Measurements from ENCODE around the gene C6.
"Not testable (repeated sequence)": the region's sequence is repeated elsewhere in the genome, so short reads cannot be mapped to it uniquely, and the experiment has no call there.

Gene C6

DNA sequence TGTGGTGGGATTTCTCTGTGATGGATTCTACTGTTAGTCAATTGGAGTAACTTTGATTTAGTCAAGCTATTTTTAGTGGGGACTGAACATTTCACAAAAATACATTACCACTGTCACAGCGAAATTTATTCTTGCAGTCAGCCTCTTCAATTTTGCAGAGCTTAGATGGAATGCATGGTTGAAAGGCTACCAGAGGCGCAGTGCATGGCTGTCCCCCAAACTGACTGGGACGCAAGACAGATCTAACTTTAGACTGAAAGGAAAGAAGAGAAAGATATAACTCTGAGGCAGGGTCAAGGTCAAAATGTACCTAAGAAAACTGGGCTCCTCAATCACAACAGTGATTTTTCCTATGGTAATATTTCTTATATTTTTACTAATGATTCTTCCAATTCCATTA is 13.7 kb downstream of the C6 start:
- no peak for DNase-seq (ENCODE audit: low read depth)

DNA sequence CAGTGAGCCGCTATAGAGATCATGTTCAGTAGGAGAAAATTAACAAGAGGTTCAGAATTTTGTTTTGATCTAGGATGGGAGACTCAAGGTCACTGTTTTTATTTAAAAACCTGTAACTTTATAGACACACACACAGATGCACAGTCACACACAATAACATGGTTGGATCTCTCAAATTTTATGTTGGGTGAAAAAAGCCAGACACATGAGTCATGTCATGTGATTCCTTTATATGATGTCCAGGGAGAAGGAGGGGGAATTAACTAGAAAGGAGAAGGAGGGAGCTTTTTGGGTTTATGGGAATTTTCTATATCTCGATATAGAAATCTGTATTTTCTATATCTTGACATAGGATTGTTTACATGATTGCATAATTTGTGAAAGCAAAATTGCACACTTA is 17.1 kb downstream of the C6 start:
- DNase-seq (ENCODE audit: low read depth), result no peak

DNA sequence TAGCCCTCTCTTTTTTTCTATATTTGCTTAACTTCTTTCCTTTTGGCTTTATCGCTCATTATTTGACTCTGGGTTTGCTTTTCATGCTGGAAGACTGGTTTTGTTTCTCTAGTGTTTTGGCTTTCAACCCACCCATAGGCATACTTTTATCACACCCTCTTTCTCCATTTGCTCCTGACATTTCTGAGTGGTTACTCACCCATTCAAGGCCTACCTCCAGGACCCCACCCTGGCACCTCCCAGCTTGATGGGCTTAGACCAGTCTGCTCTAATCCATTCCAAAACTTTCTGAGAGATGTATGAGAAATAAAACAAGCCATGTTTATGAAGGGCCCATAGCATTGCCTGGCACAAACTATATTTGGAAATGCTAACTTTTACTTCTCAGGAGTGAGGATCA is 18.1 kb downstream of the C6 start:
- no peak for DNase-seq (ENCODE audit: low read depth)

DNA sequence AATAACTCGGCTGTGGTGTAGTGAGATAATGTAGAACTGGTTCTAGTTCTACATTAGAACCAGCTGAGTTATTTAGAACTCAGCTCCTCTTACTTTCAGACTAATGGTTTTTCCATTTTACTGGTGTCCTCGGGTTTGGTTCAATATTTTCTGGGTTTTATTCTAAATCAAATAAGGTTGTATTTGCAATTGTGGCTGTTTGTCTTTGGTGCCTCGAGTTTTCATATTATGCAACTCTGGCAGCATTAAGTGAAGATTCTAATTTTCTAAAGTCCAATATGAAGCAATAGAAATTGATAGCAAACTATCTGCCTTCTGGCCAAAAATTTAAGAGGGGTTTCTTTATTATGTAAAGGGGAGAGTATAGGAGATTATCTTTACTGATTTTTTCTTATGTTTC is 19.0 kb downstream of the C6 start:
- DNase-seq (ENCODE audit: low read depth), result no peak

DNA sequence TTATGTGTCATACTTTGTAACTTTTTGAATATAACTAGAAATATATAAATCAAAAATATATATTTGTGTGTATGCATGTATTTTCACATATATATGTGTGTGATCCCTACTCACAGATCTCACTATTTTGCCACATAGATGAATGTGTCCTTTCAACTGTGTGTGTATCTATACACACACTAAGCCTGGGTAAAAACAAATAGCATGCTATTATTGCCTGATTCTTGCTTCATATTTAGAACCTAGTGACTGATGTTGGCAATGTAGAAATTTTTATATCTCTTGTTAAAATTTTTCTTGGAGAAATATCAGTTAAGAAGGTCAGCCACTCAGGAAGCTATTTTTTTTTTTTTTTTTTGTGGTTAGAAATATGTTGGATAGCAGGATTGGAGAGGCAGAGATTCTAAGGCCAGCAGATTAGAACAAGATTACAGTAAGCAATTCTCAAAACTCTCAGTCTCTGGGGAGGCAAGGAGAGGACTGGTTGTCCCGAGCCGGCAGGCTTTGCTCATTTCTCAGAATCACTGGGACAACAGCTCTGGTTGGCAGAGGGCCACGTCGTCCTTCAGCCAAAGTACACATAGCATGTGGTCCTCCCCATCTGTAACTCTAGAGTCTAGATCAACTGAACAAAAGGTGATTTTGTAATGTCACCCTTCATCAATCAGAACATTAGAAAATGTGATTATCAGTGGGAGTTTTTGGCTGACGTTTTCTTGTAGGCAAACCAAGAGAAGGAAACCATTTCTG is 19.7 kb downstream of the C6 start:
- DNase-seq (ENCODE audit: low read depth), result peak; percentile 84

DNA sequence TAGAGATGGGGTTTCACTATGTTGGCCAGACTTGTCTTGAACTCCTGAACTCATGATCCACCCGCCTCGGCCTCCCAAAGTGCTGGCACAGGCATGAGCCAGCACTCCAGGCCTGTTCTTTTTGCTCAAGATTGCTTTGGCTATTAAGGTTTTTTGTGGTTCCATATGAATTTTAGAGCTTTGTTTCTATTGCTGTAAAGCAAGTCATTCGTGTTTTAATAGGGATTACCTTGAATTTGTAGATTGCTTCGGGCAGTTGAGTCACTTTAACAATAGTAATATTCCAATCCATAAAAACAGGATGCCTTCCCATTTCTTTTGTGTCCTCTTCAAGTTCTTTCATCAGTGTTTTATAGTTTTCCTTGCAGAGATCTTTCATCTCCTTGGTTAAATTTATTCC is 22.1 kb downstream of the C6 start:
- no peak for DNase-seq (ENCODE audit: low read depth)

DNA sequence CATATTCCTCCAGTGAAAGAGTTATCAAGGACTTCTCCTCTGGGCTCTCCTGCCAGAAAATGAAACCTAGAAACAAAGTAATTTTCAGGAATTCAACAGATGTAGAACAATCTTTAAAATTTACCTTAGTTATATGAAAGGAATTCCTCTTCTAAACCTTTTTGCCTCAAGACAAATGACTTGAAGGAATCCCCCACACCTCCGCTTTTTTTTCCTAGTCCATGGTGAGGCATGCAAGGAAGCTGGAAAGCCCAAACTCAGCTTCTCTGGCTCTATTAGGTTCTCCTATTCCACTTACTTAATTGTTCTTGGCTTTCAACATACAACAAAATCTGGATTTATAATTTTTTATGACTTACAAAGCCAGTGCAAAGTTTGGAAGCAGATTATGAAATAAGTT is 27.2 kb downstream of the C6 start:
- no peak for DNase-seq (ENCODE audit: low read depth)

DNA sequence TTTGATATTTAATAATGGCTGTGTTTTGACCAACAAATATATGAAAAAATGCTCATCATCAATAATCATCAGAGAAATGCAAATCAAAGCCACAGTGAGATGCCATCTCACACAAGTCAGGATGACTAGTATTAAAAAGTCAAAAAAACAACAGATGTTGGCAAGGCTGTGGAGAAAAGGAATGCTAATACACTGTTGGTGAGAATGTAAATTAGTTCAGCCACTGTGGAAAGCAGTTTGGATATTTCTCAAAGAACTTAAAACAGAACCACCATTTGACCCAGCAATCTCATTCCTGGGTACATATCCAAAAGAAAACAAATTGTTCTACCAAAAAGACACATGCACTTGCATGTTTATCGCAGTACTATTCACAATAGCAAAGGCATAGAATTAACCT is 30.0 kb downstream of the C6 start:
- DNase-seq (ENCODE audit: low read depth), result not testable (repeated sequence)

DNA sequence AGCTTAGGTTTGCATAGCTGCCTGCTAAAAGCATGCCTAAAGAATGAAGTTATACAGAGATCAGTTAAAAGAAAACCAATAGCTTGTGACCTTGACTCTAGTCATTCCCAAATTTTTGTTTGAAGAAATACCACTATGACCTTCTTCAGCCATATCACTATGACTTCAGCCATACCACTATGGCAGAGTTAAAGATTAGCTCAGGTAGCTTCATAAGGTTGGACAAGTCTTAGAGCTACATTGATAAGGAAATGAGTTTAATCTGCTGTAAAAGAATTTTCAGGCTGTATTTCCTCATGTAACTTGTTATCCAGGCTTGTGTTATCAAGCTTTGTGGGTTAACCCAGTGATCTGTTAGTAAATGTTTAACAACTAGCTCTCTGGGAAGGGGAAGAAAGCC is 30.7 kb downstream of the C6 start:
- DNase-seq (ENCODE audit: low read depth), result no peak

DNA sequence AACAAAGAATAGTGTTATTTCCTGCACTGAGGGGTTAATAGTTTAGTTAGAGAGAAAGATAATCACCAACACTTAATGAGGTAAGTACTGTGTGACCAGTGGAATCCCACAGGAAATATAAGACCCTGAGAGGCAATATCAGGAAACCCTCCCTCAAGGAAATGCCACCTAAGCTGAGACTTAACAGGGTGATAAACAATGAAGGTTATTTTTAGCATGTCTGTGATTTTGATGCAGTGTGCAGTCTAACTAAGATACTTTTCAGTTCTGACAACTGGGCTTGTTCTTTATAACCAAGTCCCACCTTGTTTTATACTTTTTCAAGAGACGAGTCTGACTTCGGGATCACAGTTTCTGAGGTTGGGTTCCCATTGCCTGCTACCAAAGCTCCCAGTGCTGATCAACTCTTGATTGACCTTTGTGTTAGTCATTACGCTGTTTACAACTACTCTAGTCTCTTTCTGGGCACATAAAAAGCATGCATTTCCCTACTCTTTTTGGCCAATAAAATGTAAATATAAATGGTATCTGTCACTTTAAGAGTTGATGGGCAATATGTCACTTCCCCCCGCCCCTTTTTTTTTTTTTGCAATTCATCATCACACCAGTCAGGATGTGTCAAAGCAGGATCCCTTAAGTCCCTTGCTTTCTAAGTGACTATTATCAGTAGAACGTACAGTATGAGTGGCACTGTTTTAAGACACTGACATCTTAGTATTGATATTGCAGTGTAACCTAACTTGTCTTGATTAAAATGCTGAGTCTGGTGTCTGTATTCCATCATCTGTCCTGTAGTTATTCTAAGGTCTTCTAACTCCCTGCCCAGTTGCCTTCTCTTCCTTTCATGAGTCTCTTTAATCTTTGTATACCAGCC is 31.4 kb downstream of the C6 start:
- no peak for DNase-seq (ENCODE audit: low read depth)

DNA sequence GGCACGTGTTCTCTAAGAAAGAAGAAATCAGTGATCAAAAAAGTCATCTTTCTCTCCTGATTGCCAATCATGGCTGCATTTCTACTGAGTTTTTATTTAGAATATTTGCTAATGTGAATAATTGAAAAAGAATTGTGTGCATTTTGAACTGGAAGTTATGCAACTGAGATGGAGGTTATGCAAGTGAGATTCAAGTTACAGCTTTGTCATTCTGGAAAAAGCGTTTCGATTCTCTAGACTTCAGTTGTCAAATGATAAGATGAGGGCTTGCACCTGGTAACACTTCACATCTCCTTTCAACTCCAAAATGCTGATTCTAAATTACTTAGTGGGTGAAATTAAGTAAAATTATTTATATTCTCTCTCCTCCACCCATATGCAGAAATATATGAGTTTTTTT is 36.4 kb downstream of the C6 start:
- peak; percentile 13 for DNase-seq (ENCODE audit: low read depth)

DNA sequence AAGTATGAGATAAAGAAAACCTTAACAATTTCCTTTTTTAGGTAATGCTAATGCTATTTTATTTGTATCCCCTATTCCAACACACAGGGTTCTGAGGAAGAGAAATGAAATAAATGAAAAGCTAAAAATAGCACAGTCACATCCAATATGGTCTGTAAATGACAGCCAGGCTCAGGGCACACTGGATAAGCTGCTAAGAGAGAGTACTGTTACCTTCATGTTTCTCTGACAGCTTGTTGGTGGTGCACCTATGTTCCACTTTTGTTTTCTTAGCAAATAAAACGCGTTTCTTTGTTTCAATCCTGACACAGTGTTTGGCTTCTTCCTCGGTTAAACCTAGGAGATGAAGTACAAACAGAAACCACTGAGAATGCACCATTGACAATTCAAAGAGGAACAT is 41.3 kb downstream of the C6 start:
- no peak for DNase-seq (ENCODE audit: low read depth)

DNA sequence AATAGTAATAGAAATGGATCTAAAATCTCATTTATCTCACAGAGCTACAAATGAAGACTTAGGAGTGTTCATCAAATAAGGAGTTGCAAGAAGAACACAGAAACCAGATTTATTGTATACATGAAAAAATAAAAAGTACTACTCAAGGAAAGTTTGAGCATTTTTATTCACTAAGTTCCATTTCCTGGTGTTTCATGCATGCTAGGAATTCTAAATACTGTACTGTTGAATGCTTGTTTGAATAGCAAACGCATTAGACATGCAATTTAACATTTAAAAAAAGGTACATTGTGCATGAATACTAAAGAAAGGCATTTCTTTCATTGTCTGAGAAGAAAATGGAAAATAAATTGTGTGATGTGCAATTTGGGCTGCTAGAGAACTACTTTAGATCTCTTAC is 52.1 kb downstream of the C6 start:
- no peak for DNase-seq (ENCODE audit: low read depth)

DNA sequence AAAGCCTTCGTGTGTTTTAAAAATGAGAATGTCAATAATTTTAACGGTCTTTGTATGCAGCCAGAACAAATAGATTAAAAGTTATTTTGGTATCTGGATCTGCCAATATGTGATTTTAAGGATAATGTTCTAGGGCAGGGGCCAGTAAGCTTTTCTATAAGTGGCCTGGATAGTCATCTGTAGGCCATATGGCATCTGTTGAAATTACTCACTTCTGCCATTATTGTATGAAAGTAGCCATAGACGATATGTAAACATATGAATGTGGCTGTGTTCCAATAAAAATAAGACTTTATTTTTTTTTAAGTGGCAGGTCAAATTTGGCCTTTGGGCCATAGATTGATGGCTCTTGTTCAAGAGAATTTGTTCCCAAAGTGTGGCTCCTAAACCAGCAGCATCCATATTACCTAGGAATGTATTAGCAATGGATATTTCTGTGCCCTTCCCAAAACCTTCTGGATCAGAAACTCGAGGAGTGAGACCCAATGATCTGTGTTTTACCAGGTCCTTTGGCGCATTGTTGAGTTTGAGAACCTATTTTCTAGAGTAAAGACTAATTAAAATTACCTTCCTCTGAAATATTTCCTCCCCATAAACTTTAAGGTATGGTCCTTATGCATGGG is 55.9 kb downstream of the C6 start:
- DNase-seq (ENCODE audit: low read depth), result no peak

DNA sequence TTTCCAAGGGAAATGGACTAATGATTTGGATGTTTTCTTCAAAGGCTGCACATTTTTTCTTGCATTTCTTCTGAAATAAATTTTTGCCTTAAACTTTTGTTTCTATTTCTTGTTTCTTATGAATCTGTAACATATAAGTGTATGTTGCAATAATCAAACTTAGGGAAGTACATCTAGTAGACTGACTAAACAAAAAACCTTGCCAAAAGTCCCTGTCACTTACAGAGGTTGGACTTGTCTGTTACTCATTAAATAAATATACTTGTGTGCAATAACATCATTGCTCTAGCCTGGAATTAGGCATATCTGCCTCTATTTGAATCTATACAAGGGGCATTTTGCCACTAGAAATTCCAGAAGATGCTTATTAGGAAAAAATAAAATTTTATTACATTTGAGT is 56.6 kb downstream of the C6 start:
- DNase-seq (ENCODE audit: low read depth), result peak; percentile 54

DNA sequence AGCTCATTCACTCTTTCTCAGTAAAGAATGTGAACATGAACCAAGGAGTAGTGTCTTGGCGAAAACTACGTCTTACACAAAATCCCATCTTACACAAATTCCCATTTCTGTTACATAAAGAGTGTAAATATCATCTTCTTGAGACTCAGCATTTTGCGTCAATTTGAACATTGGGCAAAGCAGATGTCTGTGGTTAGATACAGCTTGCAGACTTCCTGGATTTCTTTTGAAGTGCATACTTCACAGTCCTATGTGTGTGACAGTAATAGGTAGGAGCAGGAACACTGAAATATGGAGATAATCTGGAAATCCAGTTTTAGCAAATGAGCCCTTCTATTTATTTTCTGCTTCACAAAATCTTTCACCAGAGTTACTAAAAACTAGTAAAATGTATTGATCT is 58.8 kb downstream of the C6 start:
- no peak for DNase-seq (ENCODE audit: low read depth)

DNA sequence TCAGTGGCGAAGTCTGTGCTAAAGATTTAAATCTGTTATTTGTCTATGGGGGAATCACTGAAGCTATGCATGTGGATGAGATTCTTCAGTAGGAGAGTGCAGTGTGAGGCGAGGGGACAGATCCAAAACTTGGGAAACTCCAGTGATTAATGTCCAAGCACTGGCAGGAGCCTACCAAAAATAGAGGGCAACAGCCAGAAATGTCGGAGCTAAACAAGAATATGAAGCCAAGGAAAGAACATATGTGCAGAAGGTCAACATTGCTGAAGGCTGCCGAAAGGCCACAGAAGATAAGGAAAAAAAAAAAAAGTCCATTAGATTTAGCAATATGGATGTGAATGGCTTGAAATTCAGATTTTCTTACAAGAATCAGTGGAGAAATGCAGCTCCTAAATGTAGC is 61.8 kb downstream of the C6 start:
- no peak for DNase-seq (ENCODE audit: low read depth)

DNA sequence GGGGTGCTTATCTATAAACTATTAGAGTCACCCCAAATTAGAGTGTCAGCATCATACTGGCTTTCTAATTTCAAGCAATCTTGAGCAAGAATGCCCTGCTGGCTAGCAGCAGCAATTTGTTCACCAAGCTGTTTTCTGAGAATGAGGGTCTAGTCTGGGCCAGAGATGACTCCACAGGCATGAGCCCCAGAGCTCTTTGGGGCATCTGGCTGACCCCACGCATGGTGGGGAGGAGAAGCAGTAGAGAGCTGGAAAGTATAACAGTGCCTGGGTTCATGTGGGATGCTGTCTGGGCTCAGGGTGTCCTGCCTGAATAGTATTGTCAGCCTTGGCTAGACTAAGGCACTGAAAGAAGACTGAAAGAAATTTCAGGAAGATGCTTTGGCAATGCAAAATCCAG is 64.9 kb downstream of the C6 start:
- DNase-seq (ENCODE audit: low read depth), result no peak

DNA sequence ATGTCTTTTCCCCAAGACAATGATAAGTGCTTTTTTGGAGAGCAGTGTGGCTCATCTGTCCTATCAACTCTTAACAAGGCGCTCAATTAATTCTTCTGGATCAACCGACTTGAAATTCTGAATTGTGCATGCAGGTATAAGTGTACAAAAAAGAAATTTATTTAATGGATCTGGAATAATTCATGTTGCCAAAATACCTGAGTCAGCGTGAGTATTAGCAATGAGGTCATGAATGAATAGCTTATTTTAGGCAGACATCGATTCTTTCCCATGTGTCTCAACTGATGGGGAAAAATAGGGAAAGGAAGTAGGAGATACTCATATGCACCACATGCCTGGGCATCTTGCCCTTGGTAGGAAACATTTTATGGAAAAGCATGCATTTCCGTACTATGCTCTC is 68.0 kb downstream of the C6 start:
- no peak for DNase-seq (ENCODE audit: low read depth)

DNA sequence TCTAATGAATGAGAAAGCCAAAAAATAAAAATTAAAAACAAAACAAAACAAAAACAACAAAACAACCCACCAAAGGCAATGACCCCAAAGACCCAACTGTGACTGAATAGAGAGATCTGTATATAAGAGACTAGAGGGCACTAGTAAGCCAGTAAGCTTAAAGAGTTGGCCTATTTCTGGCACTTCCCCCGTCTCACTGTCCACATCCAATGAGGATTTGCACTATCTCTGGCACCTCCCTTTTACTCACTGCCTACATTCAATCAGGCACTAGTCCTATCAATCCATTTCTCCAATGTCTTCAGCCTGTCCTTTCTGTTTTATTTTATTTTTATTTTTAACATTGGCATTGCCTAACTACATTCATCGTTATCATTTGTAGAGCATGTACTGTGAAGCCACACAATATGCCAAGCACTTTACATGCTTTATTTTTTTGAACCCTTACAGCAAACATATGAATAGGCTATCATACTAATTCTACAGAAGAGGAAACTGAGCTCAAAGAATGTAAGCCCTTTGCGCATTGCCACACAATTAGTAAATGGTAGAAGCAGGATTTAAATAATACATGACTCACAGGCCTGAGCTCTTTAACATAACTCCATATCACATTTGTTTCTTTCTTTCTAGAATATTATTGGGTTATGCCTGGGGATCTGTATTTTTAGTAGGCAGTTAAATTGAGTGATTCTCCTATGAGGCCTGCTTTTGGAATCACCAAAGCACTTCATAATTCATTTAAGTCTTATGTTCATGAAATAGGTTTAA is 70.0 kb downstream of the C6 start:
- DNase-seq (ENCODE audit: low read depth), result no peak

DNA sequence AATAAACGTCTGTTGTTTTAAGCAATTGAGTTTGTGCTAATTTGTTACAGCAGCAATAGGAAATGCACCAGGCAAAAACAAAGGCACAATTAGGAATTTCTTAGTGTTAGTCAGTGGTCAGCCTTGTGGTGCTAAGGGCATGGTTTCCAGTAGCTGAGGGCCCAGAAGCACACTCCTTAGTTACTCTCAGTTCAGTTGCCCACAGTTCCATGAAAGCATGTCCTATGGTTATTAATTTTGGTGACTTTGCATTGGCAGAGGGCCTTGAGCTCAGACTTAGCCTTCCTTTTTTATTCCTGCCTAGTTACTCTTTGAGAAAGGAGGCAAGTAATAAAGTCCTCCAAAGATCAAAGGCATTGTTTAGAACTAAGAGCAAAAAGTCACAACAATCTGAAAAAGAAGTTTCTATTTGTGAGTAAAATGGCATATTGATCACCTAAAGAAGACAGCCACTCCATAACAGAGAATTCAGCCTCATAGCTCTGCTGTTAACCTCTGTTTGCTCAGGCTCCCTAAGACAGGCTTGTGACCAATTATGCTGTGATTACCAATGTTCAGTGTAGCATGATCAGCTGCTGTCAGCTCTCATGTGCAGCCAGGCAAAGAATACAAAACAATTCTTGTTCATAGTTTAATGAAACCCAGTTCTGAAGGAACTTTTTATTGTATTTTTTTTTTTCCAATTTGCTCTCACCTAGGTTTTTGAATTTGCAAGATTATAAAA is 85.2 kb downstream of the C6 start:
- no peak for DNase-seq (ENCODE audit: low read depth)

DNA sequence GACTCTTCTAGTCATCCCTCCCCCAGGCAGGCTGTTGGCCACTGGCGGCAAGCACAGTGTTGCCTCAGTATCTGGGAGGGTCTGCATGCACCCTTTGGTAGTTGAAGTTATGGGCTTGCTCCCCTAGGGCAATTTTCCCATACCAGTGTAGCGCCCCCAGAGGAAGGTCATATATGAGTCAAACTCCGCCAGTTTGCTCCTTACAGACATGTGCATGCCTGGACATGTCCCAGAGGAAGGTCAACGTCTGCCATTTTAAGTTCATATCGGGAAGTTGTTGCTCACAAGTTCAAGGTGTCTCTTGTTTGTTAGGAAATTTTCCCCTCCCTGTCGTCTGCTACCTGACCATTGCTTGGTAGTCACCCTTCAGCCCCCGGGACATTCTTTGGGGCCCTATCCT is 90.9 kb downstream of the C6 start:
- DNase-seq (ENCODE audit: low read depth), result no peak

Measured in stromal cell of bone marrow (primary cell).